Measurements from ENCODE around the gene PTER.

PTER gene

GRCh38 chr10:16477757-16478156, 40.9 kb downstream of the PTER start:
- DNase-seq: no peak

DNA sequence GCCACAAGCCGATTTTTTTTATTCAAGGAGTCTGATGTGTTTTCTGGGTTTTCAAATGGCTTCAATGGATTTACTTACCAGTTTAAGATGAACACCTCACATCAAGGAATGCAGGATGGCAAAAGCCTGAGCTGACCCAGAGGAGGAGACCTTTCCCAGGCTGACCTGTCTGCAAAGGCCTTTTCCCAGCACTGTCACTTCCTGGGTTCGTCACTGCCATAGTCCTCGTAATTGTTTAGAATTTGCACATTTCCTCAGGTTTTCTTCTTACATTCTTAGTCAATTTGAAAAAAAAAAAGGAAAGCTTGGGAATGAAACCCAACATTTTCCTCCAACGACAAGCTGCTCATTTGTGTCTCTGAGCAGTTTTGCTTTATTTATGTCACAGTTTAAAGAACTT, 42.0 kb downstream of the PTER start:
- DNase-seq: no peak

- no peak for DNase-seq
Observed at GRCh38 chr10:16481052-16481728, 44.4 kb downstream of the PTER start.

DNA sequence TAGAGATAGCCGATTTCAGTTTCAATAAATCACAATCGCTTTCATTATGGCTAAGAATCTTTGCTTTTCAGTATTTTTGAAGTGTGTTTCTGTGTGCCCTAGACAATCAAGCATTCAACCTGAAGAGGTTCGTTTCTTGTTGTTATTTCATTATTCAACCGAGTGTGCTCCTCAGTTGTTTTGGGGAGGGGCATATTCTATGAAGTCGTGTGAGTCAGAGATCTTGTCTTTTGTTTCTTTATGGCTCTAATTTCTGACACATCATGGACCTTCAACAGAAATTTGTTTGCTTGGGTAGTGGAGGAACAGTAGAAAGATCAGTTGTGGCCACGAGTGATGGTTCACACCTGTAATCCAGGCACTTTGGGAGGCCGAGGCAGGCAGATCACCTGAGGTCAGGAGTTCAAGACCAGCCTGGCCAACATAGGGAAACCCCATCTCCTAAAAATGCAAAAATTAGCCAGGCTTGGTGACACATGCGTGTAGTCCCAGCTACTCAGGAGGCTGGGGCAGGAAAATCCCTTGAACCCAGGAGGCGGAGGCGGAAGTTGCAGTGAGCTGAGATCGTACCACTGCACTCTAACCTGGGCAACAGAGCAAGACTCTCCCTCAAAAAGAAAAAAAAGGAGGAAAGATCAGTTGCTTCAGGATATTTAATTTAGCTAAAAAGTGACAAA, 46.6 kb downstream of the PTER start:
- DNase-seq: no peak

DNA sequence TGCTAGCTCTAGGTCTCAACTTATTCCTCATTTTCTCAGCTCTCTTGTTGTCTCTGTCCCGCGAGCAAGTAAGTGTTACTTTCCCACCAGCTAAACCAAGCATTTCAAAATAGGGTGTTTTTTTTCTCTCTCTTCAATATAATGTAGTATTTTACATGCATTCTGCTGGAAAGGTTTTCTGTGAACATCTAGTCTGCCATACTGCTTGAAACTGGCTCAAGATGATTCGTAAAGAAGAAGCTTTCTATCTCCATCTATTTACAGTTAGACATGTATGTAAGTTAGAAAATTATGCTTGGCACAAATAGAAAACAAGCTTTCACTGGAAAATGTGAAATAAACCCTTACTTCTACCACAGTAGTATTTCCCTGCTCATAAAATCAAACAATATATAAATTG, 53.7 kb downstream of the PTER start:
- DNase-seq: no peak

DNA sequence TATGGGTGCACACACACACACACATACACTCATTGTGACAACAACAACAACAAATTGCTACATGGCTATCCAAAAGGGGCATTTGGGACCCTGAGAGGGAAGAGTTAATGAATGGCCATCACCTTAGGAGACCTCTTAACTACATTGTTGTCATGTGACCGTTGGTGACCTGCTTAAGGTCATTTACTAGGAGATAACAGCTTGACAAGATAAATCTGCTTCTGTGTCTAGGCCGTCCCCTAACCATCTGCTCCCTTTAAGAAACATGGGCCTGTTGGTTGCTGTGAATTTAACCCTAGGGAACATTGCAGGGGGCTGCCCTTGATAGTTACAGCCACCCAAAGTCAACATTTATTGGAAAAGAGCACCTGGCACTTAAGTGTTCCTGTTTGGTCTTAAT, 55.1 kb downstream of the PTER start:
- DNase-seq: no peak

- no peak for DNase-seq
Observed at GRCh38 chr10:16493884-16494536, 57.2 kb downstream of the PTER start.

GRCh38 chr10:16497911-16498310, 61.1 kb downstream of the PTER start:
- no peak for DNase-seq

DNA sequence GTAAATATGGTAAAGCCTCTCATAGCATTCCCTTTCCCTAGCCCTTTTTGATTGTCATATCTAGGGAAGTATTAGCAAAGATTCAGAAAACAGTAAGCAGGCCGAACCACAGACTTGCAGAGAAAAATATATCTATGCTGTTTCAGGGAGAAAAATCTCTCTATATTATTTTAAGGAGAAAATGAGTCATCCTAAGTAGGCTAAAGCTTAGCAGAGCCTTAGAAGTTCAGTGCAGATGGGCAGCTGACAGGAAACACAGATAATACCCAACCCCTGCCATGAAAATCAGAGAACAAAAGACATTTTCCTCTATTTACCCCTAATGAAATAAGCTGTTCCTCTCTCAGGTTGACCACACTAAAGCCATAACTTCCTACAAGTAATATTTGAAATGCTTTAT, 68.4 kb downstream of the PTER start:
- no peak for DNase-seq

GRCh38 chr10:16509996-16510395, 73.2 kb downstream of the PTER start:
- no peak for DNase-seq

DNA sequence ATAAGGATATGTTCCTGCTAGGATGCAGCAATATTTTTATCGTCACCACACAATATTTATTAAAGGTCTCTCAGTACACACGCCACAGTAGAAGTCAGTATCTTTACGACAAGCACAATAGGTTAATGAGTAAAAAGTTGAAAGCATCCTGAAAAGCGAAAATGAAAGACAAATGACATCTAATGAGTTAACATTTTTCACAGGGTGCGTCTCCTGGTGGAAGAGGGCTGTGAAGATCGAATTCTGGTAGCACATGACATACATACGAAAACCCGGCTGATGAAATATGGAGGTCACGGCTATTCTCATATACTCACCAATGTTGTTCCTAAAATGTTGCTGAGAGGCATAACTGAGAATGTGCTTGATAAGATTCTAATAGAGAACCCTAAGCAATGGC, 74.0 kb downstream of the PTER start:
- no peak for DNase-seq

GRCh38 chr10:16518822-16519221, 82.0 kb downstream of the PTER start:
- DNase-seq: no peak

- DNase-seq: no peak
Observed at GRCh38 chr10:16519250-16519907, 82.6 kb downstream of the PTER start.

DNA sequence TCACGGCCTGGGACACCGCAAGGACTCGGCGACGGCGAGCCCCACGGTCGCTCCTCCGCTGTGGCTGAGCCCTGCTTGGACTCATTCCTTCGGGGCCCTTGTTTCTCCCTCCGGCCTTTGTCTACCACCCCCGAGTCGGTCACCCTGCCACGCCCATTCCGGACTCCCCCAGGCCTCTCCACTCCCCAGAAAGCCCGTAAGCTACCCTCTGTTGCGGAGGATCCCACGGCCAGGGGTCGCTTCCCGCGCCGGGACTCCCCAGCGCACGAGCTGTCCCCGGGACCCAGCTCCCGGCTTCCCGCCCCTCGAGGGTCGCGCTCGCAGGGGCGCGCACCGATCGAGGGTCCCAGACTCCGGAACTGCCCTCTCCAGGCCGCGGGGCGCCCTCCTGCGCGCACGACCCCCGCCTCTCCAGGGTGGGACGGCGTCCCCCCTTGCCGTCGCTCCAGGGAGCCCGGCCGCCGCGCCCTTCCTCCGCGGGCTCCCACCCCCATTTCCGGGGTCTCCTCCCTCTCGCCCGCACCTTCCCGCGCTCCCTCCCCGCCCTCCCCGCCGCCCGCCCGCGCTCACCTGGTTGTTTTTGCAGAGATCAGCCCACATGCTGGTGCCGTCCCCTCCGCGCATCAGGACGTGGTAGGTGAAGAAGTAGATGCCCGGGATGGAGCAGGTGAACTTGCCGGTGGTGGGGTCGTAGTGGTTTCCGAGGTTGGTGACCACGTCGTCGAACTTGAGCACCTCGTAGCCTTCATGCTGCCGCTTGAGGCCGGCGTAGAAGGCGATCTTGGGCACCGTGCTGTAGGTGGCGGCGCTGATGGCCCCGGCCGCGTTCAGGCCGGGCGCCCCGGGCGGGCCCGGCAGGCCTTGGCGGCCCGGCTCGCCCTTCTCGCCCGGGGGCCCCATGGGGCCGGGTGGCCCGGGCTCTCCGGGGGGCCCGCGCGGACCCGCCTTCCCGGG, 83.4 kb downstream of the PTER start:
- DNase-seq: no peak

- peak; percentile 18 for DNase-seq
Observed at GRCh38 chr10:16520900-16521299, 84.1 kb downstream of the PTER start.

DNA sequence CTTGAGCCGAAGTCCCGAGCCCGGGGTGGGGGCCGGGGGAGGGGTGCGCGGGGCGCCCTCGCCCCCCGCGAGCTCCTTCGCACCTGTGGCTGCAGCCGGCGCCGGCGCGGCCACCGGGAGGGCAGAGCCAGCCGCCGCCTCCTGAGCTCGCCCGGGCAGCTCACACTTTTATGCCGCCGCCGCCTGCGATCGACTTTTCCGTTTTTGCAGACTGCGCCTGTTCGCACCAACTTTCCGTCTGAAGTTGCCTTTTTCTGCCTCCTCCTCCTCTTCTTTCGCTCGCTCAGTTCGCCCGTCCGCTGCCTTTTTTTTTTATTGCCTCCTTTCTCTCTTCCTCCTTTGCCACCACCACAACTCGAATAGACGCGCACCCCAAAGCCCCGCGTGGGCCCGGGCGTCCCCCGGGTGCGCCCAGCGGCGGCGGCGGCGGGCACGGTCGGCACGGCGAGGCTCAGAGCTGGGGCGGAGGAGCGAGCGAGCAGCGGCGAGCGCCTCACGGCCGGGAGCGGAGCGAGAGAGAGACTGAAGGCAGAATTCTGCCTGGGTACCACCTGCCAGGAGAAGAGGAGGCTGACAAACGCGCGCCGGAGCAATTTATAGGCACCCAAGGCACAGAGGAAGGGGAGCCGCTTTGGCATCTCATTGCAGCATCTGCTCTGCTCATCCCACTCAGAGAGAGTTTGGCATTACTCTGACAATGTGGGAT, 84.7 kb downstream of the PTER start, which contains the start of gene C1QL3:
Gene C1QL3, minus strand, starts transcription at position 569 of the 706 bp plus-strand sequence. CDS start 814 bp downstream, outside the sequence.
- DNase-seq: no peak

DNA sequence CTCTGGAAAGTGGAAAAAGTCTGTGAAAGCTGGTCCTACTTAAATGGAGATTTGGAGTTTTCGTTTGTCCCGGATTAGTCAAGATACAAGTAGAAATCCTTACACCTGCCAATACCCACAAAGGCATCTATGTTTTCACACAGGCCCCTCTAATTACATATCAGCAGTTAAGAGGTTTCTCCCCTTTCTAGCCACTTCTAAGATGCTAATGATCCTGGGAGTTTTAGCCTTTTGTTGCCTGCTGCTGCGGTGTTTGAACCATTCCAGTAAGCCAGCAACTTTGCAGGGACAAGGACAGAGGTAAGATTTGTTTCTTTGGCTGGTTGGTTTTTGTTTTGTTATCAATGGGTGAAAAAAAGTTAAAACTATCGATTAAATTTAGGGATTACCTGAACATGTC, 90.6 kb downstream of the PTER start:
- DNase-seq: no peak

DNA sequence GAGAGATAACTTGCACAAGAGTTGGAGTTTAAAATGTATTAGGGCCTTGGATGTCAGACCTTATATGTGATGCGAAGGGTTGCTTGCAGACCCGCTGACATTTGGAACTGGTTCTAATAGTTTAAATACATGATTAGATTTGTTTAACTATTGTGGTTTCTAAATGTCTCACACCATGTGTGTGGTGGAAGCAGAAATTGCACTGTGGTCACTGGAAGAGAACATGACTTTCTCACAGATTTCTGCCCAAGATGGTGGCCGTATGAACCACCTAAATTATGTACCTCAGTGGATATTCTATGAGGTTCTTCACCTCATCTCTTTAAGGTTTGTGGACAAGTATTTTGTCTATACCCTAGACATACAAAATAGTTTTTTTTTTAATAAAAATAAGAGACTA, 93.0 kb downstream of the PTER start:
- no peak for DNase-seq

- DNase-seq: no peak
Observed at GRCh38 chr10:16536155-16536554, 99.3 kb downstream of the PTER start.

DNA sequence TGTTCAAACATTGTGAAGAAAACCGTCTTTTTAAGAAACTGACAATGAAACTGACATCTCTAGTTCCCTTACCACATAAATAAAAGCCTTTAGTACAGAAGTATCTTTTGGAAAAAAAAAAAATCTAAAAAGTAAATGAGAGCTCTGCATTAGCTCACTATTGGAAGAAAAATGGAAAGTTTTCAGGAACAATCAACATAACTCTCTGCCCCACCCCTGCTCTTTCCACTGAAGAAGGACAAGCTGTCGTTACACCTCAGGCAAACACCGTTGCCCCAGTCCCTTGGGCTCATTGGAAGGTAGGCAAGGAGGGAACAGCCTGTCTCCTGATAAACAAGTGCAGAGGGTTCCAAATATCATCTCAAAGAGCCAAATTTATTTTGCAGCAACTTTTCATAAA, 107.3 kb downstream of the PTER start:
- no peak for DNase-seq

GRCh38 chr10:16544591-16544990, 107.8 kb downstream of the PTER start:
- DNase-seq: no peak

Measured in activated CD8-positive, alpha-beta memory T cell treated with anti-CD3 and anti-CD28 coated beads, Interleukin-2, amount 50 U/mL, for 4 hours (primary cell).